Mesothelial cell of epicardium (in vitro differentiated cells): ENCODE measurements around the gene TTC5. TPM values are rescaled to one million over a fixed set of nuclear protein-coding genes. Genes with fewer than 3 reads are reported as not detected.
A peak's percentile ranks its signal among the peaks of the same experiment; 100 is the strongest.

Source experiments
- DNase-seq, 2 experiments: peaks; one replicate each; pipeline ENCODE4 v3.0.0; 2021; ENCODE audit warnings: low spot score in 2 of 2; ENCODE audit not compliant: unreplicated experiment in 2 of 2
- H3K27ac Mint-ChIP-seq: 2 replicates; pipeline ENCODE4 v1.8.0; 2021; ENCODE audit warnings: mixed read lengths
- H3K27me3 Mint-ChIP-seq: 2 replicates; pipeline ENCODE4 v1.8.0; 2021; ENCODE audit warnings: low read depth, mixed read lengths
- H3K36me3 Mint-ChIP-seq: 2 replicates; pipeline ENCODE4 v1.8.0; 2021; ENCODE audit warnings: mixed read lengths
- H3K4me1 Mint-ChIP-seq: 2 replicates; pipeline ENCODE4 v1.8.0; 2021; ENCODE audit warnings: mixed read lengths
- H3K4me3 Mint-ChIP-seq: 2 replicates; pipeline ENCODE4 v1.8.0; 2021; ENCODE audit warnings: mild to moderate bottlenecking, moderate library complexity, mixed read lengths
- H3K9me3 Mint-ChIP-seq: 2 replicates; pipeline ENCODE4 v1.8.0; 2021; ENCODE audit warnings: mixed read lengths
- total RNA-seq: library from RNA; stranded (reverse); gene quantifications from 3 replicates; pipeline ENCODE4 v1.2.1, GENCODE V29; 2021
- TF ChIP-seq, protein P1 (sequence below): fragments of 200-600 bp; sonication (generic); IDR thresholded peaks from one replicate; pipeline ENCODE4 v1.5.0; 2021; ENCODE audit warnings: antibody characterized with exemption; ENCODE audit not compliant: unreplicated experiment

TTC5 gene
- total RNA-seq, 1 donor from 2014 or later: 30.0 TPM

DNA sequence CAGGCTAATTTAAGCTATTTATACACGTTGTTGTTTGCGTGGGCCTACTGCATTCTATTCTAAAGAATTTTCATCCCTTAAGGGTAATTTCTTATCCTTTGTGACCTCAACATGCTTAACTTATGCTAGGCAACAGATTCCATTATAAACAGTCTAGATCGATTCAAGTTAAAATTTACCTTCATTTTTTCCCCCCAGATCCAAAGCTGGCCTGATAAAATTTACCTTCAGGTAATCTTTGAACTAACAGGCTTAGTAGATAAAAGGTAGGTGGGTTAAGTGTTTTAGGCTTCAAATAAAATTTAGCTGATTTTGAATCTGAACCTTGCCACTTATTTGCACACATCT lies 27.7 kb upstream of the TTC5 start:
- Mint-ChIP-seq H3K4me3 (peak overlapping the region; percentile 93), H3K36me3 (peaks cover 2% of the 10 kb centered on the region)

DNA sequence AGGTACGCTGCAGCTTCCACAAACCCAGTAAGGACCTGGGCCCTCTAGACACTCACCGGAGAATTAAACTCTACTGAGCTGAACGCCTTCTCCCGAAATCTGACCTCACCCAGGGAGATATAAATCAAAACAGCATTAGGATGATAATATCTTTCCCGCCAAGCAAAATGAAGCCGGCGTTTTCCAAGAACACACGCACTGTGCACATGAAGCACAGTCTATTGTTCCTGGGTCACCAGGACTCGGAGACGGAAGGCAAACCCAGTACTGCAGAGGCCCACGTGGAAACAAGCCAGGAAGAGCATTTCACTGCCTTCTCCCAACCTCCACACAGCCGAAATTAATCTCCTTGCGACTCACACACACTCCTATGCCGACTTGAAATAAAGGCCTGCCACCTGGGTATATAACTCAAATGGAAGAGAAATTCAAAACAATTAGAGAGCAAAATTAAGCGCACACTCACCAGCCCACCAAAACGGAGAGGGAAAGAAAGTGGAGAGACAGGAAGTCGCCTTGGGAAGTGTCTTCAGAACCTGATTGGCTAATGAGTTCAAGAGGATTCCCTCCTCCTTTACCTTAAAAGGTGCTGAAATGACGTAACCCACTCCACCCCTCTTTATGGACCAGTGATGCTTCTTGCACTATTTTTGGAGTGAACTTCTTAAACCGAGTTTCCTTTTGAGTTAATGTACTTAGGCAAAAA lies 27.2 kb upstream of the TTC5 start, which contains the start of gene CCNB1IP1:
TSS of gene CCNB1IP1 (minus strand) at position 492 of the 706 bp plus-strand sequence. CDS start 16,756 bp downstream, outside the sequence.
- peak in 1 of 2 experiments; percentile 54 for DNase-seq
- Mint-ChIP-seq H3K27ac (peak within 1 kb of the TSS; percentile 99), H3K4me3 (peak within 1 kb of the TSS; percentile 93), H3K4me1 (peaks cover 21% of the 10 kb centered on the region), H3K36me3 (peaks cover 2% of the 10 kb centered on the region), H3K9me3 (no peaks in the 10 kb centered on the region), H3K27me3 (no peaks in the 10 kb centered on the region)
- TF ChIP-seq, protein P1, sequence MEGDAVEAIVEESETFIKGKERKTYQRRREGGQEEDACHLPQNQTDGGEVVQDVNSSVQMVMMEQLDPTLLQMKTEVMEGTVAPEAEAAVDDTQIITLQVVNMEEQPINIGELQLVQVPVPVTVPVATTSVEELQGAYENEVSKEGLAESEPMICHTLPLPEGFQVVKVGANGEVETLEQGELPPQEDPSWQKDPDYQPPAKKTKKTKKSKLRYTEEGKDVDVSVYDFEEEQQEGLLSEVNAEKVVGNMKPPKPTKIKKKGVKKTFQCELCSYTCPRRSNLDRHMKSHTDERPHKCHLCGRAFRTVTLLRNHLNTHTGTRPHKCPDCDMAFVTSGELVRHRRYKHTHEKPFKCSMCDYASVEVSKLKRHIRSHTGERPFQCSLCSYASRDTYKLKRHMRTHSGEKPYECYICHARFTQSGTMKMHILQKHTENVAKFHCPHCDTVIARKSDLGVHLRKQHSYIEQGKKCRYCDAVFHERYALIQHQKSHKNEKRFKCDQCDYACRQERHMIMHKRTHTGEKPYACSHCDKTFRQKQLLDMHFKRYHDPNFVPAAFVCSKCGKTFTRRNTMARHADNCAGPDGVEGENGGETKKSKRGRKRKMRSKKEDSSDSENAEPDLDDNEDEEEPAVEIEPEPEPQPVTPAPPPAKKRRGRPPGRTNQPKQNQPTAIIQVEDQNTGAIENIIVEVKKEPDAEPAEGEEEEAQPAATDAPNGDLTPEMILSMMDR: no peak

More for the DNA sequence above, 27.7 kb upstream of the TTC5 start:
- TF ChIP-seq, protein P1: no peak
- Mint-ChIP-seq H3K27ac (peak overlapping the region; percentile 99), H3K9me3 (no peaks in the 10 kb centered on the region), H3K4me1 (peaks cover 21% of the 10 kb centered on the region), H3K27me3 (no peaks in the 10 kb centered on the region)
- no peak for DNase-seq

DNA sequence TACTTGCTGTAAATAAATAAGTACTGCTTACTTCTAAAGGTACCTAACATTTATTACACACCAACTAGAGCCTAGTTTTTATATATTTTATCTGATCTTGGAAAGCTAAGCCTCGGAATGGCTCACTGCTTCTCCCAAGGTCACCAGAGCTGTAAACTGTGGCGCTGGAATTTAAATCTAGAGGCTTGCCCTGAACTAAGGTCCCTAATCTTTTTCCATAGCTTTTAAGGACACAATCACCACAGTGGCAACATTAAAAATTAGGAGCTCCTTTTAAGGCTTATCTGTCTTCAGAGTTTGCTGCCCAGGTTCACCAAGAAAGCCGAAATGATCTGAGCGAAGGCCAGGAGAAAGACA lies 26.7 kb upstream of the TTC5 start:
- TF ChIP-seq, protein P1: no peak
- no peak for DNase-seq
- peaks cover 2% of the 10 kb centered on the region for H3K36me3 Mint-ChIP-seq
- H3K4me3 Mint-ChIP-seq: peak overlapping the region; percentile 93
- peak overlapping the region; percentile 99 for H3K27ac Mint-ChIP-seq
- H3K27me3 Mint-ChIP-seq: no peaks in the 10 kb centered on the region
- H3K9me3 Mint-ChIP-seq: no peaks in the 10 kb centered on the region
- H3K4me1 Mint-ChIP-seq: peaks cover 24% of the 10 kb centered on the region

DNA sequence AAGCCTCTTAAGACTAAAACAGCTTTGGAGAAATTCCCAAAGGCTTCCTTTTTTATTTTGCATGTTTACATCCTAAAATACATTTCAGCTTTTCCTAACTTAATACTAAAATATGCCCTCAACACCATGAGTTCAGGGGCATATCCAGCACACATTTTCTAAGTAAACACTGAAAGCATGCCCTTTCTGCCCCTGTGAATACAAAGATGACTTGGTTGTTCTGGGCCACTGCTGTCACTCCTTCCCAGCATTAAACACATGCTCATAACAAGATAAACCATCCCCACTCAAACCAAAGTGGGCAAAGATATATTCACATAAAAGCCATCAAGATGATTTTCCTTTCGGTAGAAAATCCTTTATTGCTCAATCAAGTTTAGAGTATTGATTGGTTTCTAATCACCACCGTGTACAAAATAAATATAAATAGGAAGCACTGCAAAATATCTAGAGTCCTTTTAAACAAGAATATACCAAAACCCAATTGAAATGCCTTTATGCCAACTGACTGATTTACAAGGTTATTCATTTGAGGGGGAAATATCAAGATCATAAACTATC lies 25.4 kb upstream of the TTC5 start:
- peaks cover 2% of the 10 kb centered on the region for H3K36me3 Mint-ChIP-seq
- H3K27ac Mint-ChIP-seq: peak overlapping the region; percentile 34
- peaks cover 25% of the 10 kb centered on the region for H3K4me1 Mint-ChIP-seq
- H3K9me3 Mint-ChIP-seq: no peaks in the 10 kb centered on the region
- no peak for DNase-seq
- TF ChIP-seq, protein P1: no peak
- H3K4me3 Mint-ChIP-seq: peak overlapping the region; percentile 36
- H3K27me3 Mint-ChIP-seq: no peaks in the 10 kb centered on the region

DNA sequence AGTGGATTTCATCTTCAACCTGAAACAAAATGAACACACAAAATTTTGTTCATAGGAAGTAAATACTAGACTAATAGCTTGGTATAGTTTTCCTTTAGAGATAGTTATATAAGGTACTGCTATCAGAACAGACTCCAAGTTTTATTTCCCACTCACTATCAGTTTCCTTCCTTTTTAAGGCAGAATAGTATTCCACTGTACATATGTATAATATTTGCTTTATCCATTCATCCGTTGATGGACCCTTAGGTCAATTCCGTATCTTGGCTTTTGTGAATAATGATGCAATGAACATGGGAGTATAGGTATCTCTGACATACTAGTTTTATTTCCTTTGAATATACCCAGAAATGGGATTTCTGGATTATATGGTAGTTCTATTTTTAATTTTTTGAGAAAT lies 23.6 kb upstream of the TTC5 start:
- Mint-ChIP-seq H3K4me3 (no peak overlapping the region), H3K36me3 (peaks cover 6% of the 10 kb centered on the region), H3K9me3 (no peaks in the 10 kb centered on the region), H3K27me3 (no peaks in the 10 kb centered on the region), H3K4me1 (peaks cover 25% of the 10 kb centered on the region), H3K27ac (no peak overlapping the region)
- TF ChIP-seq, protein P1: no peak
- DNase-seq: no peak
